Endothelial cell (in vitro differentiated cells): Measurements from ENCODE around the gene SNX3. TPM values are rescaled to one million over a fixed set of nuclear protein-coding genes. Genes with fewer than 3 reads are reported as not detected.
A peak's percentile ranks its signal among the peaks of the same experiment; 100 is the strongest.

Source experiments
- DNase-seq: peaks from one replicate; pipeline ENCODE4 v3.0.0; 2021; ENCODE audit warnings: low spot score
- H3K27ac Mint-ChIP-seq: one replicate; pipeline ENCODE4 v1.8.0; 2021; ENCODE audit warnings: mixed read lengths, inconsistent platforms; ENCODE audit not compliant: unreplicated experiment
- H3K27me3 Mint-ChIP-seq: one replicate; pipeline ENCODE4 v1.8.0; 2021; ENCODE audit warnings: mild to moderate bottlenecking, moderate library complexity, mixed read lengths, inconsistent platforms; ENCODE audit not compliant: unreplicated experiment
- H3K36me3 Mint-ChIP-seq: one replicate; pipeline ENCODE4 v1.8.0; 2021; ENCODE audit warnings: mild to moderate bottlenecking, low read depth, mixed read lengths, inconsistent platforms; ENCODE audit not compliant: unreplicated experiment
- H3K4me1 Mint-ChIP-seq: one replicate; pipeline ENCODE4 v1.8.0; 2021; ENCODE audit warnings: mild to moderate bottlenecking, mixed read lengths, inconsistent platforms; ENCODE audit not compliant: unreplicated experiment
- H3K4me3 Mint-ChIP-seq: one replicate; pipeline ENCODE4 v1.8.0; 2021; ENCODE audit warnings: mild to moderate bottlenecking, mixed read lengths, inconsistent platforms; ENCODE audit not compliant: unreplicated experiment
- H3K9me3 Mint-ChIP-seq: one replicate; pipeline ENCODE4 v1.8.0; 2021; ENCODE audit warnings: mixed read lengths, inconsistent platforms; ENCODE audit not compliant: unreplicated experiment
- CTCF ChIP-seq: fragments of 200-600 bp; sonication (generic); IDR thresholded peaks from one replicate; pipeline ENCODE4 v1.5.0; 2021; ENCODE audit warnings: antibody characterized with exemption; ENCODE audit not compliant: unreplicated experiment
- total RNA-seq: library from RNA; stranded (reverse); fragmentation: NEBNext Ultra II Directional; extraction: Animal tissue kit (Norgen Biotek cat#: 25700); gene quantifications from one replicate; pipeline ENCODE4 v1.2.1, GENCODE V29; 2021; ENCODE audit not compliant: unreplicated experiment

Gene SNX3
- total RNA-seq, 1 donor from 2014 or later: 264 TPM

- H3K36me3 Mint-ChIP-seq: peaks cover 5% of the 10 kb centered on the region
- no peaks in the 10 kb centered on the region for H3K27me3 Mint-ChIP-seq
- no peak for TF ChIP-seq CTCF
- DNase-seq: no peak
- H3K4me3 Mint-ChIP-seq: no peak overlapping the region
- no peaks in the 10 kb centered on the region for H3K9me3 Mint-ChIP-seq
- no peak overlapping the region for H3K27ac Mint-ChIP-seq
- H3K4me1 Mint-ChIP-seq: no peaks in the 10 kb centered on the region
Measured at GRCh38 chr6:108228416-108228815, 32.4 kb downstream of the SNX3 start.

DNA sequence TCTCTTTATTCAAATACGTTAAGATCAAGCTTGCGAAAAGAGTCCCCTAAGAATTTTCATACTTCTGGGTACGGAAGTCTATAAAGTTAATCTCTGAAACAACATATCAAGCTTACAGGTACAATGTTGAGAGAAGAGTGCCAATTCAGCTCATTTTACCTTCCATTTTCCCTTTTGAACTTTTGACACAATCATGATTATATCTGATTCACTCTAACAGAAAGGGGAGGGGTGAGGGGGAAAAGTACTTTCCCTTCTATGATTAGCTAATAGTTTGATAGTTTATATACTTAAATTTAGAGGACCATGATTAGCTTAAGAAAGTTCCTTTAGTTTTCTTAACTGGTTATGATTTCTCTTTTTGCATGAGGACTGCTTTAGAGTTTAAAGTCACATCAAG is 33.5 kb downstream of the SNX3 start:
- no peak for TF ChIP-seq CTCF
- H3K4me1 Mint-ChIP-seq: peaks cover 9% of the 10 kb centered on the region
- peaks cover 3% of the 10 kb centered on the region for H3K27me3 Mint-ChIP-seq
- H3K9me3 Mint-ChIP-seq: no peaks in the 10 kb centered on the region
- H3K4me3 Mint-ChIP-seq: no peak overlapping the region
- H3K36me3 Mint-ChIP-seq: peaks cover 5% of the 10 kb centered on the region
- no peak for DNase-seq
- H3K27ac Mint-ChIP-seq: no peak overlapping the region

- peak overlapping the region; percentile 9 for H3K27ac Mint-ChIP-seq
- no peak for TF ChIP-seq CTCF
- peaks cover 11% of the 10 kb centered on the region for H3K4me1 Mint-ChIP-seq
- peaks cover 16% of the 10 kb centered on the region for H3K36me3 Mint-ChIP-seq
- DNase-seq: no peak
- H3K9me3 Mint-ChIP-seq: no peaks in the 10 kb centered on the region
- H3K27me3 Mint-ChIP-seq: peaks cover 3% of the 10 kb centered on the region
- H3K4me3 Mint-ChIP-seq: no peak overlapping the region
Measured at GRCh38 chr6:108222504-108222903, 38.3 kb downstream of the SNX3 start.

DNA sequence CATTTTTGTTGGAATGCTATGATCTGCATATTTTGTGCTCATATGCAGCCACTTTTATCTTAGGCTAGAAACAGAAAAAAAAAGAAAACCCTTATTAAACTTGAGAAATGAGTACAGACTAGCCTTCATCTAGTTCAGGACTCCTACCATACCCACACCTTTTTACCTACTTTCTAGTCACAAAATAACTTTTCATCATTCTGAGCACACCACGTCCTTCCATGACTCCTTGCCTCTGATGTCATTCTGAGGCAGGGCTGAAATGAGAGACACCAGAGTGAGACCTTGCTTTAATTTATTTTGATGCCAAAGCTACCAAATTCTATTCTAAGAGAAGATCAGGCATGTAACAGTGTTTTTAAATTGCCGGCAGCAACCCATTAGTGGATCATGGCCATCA is 38.8 kb downstream of the SNX3 start:
- Mint-ChIP-seq H3K4me3 (no peak overlapping the region), H3K27me3 (peaks cover 3% of the 10 kb centered on the region), H3K27ac (no peak overlapping the region), H3K4me1 (peaks cover 11% of the 10 kb centered on the region), H3K9me3 (no peaks in the 10 kb centered on the region), H3K36me3 (peaks cover 16% of the 10 kb centered on the region)
- no peak for TF ChIP-seq CTCF
- no peak for DNase-seq

DNA sequence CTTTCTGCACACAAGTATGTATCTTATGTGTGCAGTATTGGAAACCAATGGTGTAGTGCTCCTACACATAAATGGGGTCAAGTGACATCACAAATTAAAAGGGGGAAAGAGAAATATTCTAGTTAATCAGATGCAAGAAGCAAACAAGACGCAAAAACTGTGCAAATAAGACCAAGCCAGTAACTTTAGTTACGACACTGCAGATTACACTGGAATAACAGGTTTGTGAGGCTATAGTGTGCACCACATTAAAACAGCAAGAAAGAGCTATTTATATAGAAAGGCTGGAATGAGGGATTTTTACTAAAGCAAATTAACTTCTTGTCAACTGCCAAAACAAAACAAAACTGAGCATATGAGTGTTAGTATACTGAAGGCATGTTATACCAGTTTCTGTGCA is 49.2 kb downstream of the SNX3 start:
- no peak overlapping the region for H3K4me3 Mint-ChIP-seq

More for the DNA sequence above, 49.2 kb downstream of the SNX3 start:
- Mint-ChIP-seq H3K9me3 (no peaks in the 10 kb centered on the region), H3K27me3 (no peaks in the 10 kb centered on the region), H3K27ac (no peak overlapping the region), H3K4me1 (peaks cover 12% of the 10 kb centered on the region), H3K36me3 (peaks cover 19% of the 10 kb centered on the region)
- no peak for DNase-seq
- no peak for TF ChIP-seq CTCF
